Esophagus muscularis mucosa (tissue), 4 donors: Measurements from ENCODE around the gene PLCXD3. TPM values are rescaled to one million over a fixed set of nuclear protein-coding genes. Genes with fewer than 3 reads are reported as not detected.

Source experiments
- DNase-seq: peaks from one replicate; pipeline ENCODE4 v3.0.0-alpha.2; 2017; ENCODE audit errors: extremely low spot score
- H3K27ac ChIP-seq, 4 donors: fragments of 200-600 bp; sonication (generic); replicated peaks in 1 of 4; 1 replicate in 3 of 4; 2 replicates in 1 of 4; pipeline ENCODE4 v1.5.1; 2016 to 2019; ENCODE audit warnings: mild to moderate bottlenecking in 1 of 4
- H3K27me3 ChIP-seq, 4 donors: fragments of 200-600 bp; sonication (generic); one replicate each; pipeline versions ENCODE4 v1.5.1 to v1.6.0; 2016 to 2019
- H3K36me3 ChIP-seq, 4 donors: fragments of 200-600 bp; sonication (generic); one replicate each; pipeline ENCODE4 v1.5.1; 2016 to 2019
- H3K4me1 ChIP-seq, 4 donors: fragments of 200-600 bp; sonication (generic); one replicate each; pipeline ENCODE4 v1.5.1; 2016 to 2019
- H3K4me3 ChIP-seq, 4 donors: fragments of 200-600 bp; sonication (generic); 1 replicate in 2 of 4; 2 replicates in 2 of 4; pipeline ENCODE4 v1.5.1; 2016 to 2019; ENCODE audit warnings: mild to moderate bottlenecking in 4 of 4, moderate library complexity in 1 of 4
- H3K9me3 ChIP-seq, 4 donors: fragments of 200-600 bp; sonication (generic); 1 replicate in 3 of 4; 2 replicates in 1 of 4; pipeline ENCODE4 v1.5.1; 2016 to 2019
- EP300 ChIP-seq: sonication (generic); formaldehyde crosslinking; IDR thresholded peaks from one replicate; pipeline ENCODE4 v1.6.1; 2017; ENCODE audit warnings: antibody characterized with exemption
- POLR2A ChIP-seq: fragments of 450-650 bp; IDR thresholded peaks from one replicate; pipeline ENCODE4 v1.6.1; 2017; ENCODE audit warnings: antibody characterized with exemption, moderate library complexity, mild to moderate bottlenecking, low read depth
- POLR2AphosphoS5 ChIP-seq, 2 donors: sonication (generic); formaldehyde crosslinking; IDR thresholded peaks; one replicate each; pipeline ENCODE4 v1.6.1; 2017; ENCODE audit warnings: antibody characterized with exemption in 2 of 2
- WGBS: methylation state at CpG from one replicate; pipeline ENCODE4 v1.1.5; 2018; 5-methylcytosine and 5-hydroxymethylcytosine counted together
- intact Hi-C: fragments of 100-400 bp; cut with DNase I; formaldehyde crosslinking; loops from one replicate; pipeline ENCODE4 v1.15.1; 2023
- total RNA-seq, 4 donors: library from RNA; depleted of rRNA; stranded (reverse); fragments of >200 nt; gene quantifications; one replicate each; pipeline versions ENCODE4 v1.1.0 to v1.2.1, GENCODE V29; 2016
- TF ChIP-seq, protein P1 (sequence below), 3 experiments: fragments of 200-600 bp in 2 of 3; fragments of 450-650 bp in 1 of 3; sonication (generic) in 2 of 3; IDR thresholded peaks; one replicate each; pipeline ENCODE4 v1.5.1; 2017 to 2019; ENCODE audit warnings: antibody characterized with exemption in 3 of 3, mild to moderate bottlenecking in 2 of 3, moderate library complexity in 1 of 3

The PLCXD3 gene
- total RNA-seq, 4 donors from 2014 or later: 1.1 to 3.0 (median 2.0) TPM

DNA sequence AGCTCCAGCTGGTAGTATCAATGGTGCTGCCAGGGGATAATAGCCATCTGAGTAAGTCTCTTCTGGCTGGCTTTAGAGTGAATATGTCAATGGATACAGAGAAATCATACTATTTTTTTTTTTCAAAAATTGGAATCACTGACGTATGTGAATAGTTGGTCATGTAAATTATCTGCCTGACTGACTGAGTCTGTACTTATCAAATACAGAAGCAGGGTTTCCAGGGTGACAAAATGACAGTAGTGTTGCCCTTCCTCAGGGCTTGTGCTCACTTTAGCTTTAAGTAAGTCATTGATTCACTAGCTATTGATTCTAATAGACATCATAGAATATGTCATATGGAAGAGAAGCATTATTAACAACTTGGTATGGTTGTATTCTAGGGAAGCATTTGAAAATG, 171.1 kb downstream of the PLCXD3 start:
- H3K27me3 ChIP-seq: no peaks in the 10 kb centered on the region
- H3K27ac ChIP-seq: no peak overlapping the region
- H3K9me3 ChIP-seq: no peaks in the 10 kb centered on the region
- H3K4me1 ChIP-seq: peaks cover 0 to 20% (median 2%) of the 10 kb centered on the region in 4 donors
- no peak for TF ChIP-seq EP300
- TF ChIP-seq POLR2A: no peak
- TF ChIP-seq, protein P1, sequence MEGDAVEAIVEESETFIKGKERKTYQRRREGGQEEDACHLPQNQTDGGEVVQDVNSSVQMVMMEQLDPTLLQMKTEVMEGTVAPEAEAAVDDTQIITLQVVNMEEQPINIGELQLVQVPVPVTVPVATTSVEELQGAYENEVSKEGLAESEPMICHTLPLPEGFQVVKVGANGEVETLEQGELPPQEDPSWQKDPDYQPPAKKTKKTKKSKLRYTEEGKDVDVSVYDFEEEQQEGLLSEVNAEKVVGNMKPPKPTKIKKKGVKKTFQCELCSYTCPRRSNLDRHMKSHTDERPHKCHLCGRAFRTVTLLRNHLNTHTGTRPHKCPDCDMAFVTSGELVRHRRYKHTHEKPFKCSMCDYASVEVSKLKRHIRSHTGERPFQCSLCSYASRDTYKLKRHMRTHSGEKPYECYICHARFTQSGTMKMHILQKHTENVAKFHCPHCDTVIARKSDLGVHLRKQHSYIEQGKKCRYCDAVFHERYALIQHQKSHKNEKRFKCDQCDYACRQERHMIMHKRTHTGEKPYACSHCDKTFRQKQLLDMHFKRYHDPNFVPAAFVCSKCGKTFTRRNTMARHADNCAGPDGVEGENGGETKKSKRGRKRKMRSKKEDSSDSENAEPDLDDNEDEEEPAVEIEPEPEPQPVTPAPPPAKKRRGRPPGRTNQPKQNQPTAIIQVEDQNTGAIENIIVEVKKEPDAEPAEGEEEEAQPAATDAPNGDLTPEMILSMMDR (IDR thresholded peaks at IDR 0.05): no peak
- no peak for TF ChIP-seq POLR2AphosphoS5 (IDR thresholded peaks at IDR 0.05)
- H3K4me3 ChIP-seq: no peak overlapping the region
- no peaks in the 10 kb centered on the region for H3K36me3 ChIP-seq
- WGBS: 67% methylated on average over 1 of the region's 1 CpG
- intact Hi-C loops: no loop called here
- DNase-seq: no peak

GRCh38 chr5:41338136-41338675, 172.2 kb downstream of the PLCXD3 start:
- intact Hi-C loops: no loop called here
- Histone ChIP-seq H3K36me3 (no peaks in the 10 kb centered on the region), H3K27me3 (no peaks in the 10 kb centered on the region), H3K4me3 (no peak overlapping the region), H3K4me1 (peaks cover 0 to 25% (median 7%) of the 10 kb centered on the region in 4 donors), H3K9me3 (no peaks in the 10 kb centered on the region), H3K27ac (no peak overlapping the region)
- TF ChIP-seq, protein P1 (IDR thresholded peaks at IDR 0.05): no peak
- no peak for TF ChIP-seq EP300
- no peak for TF ChIP-seq POLR2AphosphoS5 (IDR thresholded peaks at IDR 0.05)
- no peak for TF ChIP-seq POLR2A
- DNase-seq: no peak
- WGBS: 62% methylated on average over 2 of the region's 2 CpGs

- intact Hi-C loops: no loop called here
- H3K36me3 ChIP-seq: no peaks in the 10 kb centered on the region
- TF ChIP-seq, protein P1 (IDR thresholded peaks at IDR 0.05): no peak
- TF ChIP-seq POLR2AphosphoS5 (IDR thresholded peaks at IDR 0.05) (no peak), POLR2A (no peak), EP300 (no peak)
Observed at GRCh38 chr5:41337724-41338123, 172.7 kb downstream of the PLCXD3 start.

DNA sequence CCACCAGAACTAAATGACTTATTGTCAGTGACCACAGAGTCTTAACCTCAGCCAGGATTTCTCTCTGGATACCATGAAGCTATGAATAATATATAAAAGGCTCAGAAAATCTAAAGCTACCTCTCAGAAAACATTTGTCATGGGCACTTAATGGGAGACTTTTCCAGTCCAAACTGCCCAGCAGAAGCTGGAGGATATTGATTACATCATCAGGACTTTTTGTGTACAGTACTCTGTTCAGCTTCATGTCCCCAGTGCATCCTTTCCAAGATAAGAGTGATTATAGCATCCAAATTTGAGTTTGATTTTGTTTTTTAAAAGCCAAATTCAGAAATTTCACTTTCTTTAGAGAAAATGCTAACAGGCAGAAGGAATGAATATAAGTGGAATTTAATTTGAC, 173.2 kb downstream of the PLCXD3 start:
- DNase-seq: no peak
- intact Hi-C loops: no loop called here
- TF ChIP-seq POLR2AphosphoS5 (IDR thresholded peaks at IDR 0.05) (no peak), POLR2A (no peak), EP300 (no peak)
- TF ChIP-seq, protein P1 (IDR thresholded peaks at IDR 0.05): no peak
- Histone ChIP-seq H3K36me3 (no peaks in the 10 kb centered on the region), H3K9me3 (no peaks in the 10 kb centered on the region), H3K4me3 (no peak overlapping the region), H3K27ac (no peak overlapping the region), H3K27me3 (no peaks in the 10 kb centered on the region), H3K4me1 (peaks cover 0 to 25% (median 7%) of the 10 kb centered on the region in 4 donors)

More at GRCh38 chr5:41337724-41338123, 172.7 kb downstream of the PLCXD3 start:
- no peak for DNase-seq
- H3K9me3 ChIP-seq: no peaks in the 10 kb centered on the region
- H3K4me3 ChIP-seq: no peak overlapping the region
- H3K27me3 ChIP-seq: no peaks in the 10 kb centered on the region
- H3K27ac ChIP-seq: no peak overlapping the region
- peaks cover 0 to 25% (median 7%) of the 10 kb centered on the region in 4 donors for H3K4me1 ChIP-seq

DNA sequence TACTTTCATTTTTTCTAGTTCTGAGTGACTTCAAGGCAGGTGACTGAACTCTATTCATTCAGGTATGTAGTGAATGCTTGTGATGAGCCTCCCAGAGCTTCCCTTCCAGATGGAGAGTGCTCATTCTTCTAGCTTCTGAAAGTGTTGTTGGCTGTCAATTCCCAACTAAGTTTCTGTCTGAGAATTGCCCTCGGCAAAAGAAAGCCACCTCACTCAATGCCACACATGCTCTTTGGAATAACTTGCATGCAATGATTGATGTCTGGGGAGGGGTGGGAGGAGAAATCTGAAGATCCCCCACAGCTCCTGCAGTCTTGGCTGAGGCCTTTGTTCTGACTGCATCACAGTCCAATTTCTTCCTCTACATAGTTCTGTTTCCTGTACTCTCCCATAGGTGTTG, 173.9 kb downstream of the PLCXD3 start:
- 77% methylated on average over 1 of the region's 1 CpG for WGBS
- no peaks in the 10 kb centered on the region for H3K9me3 ChIP-seq
- H3K36me3 ChIP-seq: no peaks in the 10 kb centered on the region
- no peak overlapping the region for H3K4me3 ChIP-seq
- no peak for DNase-seq
- TF ChIP-seq POLR2AphosphoS5 (IDR thresholded peaks at IDR 0.05): no peak
- TF ChIP-seq POLR2A: no peak
- TF ChIP-seq, protein P1 (IDR thresholded peaks at IDR 0.05): no peak
- TF ChIP-seq EP300: no peak
- intact Hi-C loops: no loop called here
- no peak overlapping the region for H3K27ac ChIP-seq
- H3K4me1 ChIP-seq: peaks cover 0 to 25% (median 7%) of the 10 kb centered on the region in 4 donors
- no peaks in the 10 kb centered on the region for H3K27me3 ChIP-seq
